Esophagus mucosa (tissue), 1 donor: ENCODE results near the gene SLC2A11. TPM values are rescaled to one million over a fixed set of nuclear protein-coding genes. Genes with fewer than 3 reads are reported as not detected.
A peak's percentile ranks its signal among the peaks of the same experiment; 100 is the strongest.
"Not testable (repeated sequence)": the region's sequence is repeated elsewhere in the genome, so short reads cannot be mapped to it uniquely, and the experiment has no call there.

Experiments
- ATAC-seq: fragments of 200-7000 bp; cut with Tn5 transposase; one replicate; pipeline ENCODE4 v1.9.1; 2020
- total RNA-seq: library from RNA; stranded (reverse); gene quantifications from one replicate; pipeline ENCODE4 v1.2.4, GENCODE V29; 2023
- donor health status: DM: yes; HTN: yes; CAD: no.

Gene SLC2A11
- total RNA-seq, 1 donor from 2014 or later: 1.2 TPM

GRCh38 chr22:23908587-23909205 lies 51.0 kb downstream of the SLC2A11 start:
- no peak for ATAC-seq

- no peak for ATAC-seq
Observed at GRCh38 chr22:23909296-23909898, 51.7 kb downstream of the SLC2A11 start.

DNA sequence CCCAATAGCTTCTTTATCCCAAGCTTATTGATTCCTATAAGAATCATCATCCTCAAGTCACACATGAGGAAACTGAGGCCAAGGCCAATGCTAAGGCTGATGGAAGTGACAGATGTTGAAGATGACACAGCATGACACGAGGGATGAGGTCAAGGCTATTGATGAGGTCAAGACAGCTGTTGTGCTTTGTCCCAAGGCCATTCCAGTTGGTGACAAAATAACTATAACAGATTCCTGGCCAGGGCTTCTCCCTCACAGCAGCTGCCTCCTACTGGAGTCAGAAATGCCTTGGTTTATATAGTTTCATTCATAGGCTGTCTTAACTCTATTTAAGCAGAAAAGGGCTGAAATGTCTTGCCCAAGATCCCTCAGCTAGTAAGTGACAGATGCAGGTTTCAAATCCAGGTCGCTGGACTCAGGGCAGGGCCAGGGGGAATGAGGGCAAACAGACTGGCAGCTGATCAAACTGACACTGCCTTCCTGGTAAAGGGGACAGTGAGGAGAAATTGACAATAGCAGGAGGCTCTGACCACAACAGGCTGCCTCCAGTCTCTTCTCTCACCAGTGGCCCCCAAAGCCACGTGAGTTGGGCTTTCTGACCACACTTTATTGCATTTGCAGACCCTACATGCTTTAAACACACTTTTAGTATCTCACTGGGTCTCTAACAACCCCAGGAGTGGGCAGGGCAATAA lies 53.0 kb downstream of the SLC2A11 start:
- no peak for ATAC-seq

DNA sequence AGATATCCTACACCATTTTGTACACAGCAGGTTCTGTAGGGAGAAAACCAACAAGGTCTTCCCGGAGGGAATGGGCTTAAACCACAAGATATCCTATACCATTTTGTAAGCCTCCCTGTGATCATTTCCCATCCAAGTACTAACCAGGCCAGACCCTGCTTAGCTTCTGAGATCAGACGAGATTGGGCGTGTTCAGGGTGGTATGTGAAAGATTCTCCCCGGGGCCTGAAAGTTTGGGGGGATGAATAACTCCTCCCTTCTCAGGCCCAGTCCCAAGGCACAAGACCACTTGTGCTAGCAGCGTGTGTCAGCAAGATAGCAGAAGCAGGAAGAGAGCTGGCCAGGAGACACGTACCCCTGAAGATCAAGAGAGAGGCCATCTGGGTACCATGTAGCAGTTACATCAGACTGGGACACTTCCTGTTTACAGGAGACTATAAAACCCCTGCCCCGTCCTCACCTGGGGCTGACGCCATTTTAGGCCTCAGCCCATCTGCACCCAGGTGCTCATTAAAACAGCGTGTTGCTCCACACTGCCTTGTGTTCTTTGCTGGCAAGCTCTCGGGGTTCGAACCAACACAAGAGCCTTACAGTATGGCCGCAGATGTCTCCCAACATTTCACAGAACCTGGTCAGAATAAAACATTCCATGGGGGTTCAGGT lies 53.8 kb downstream of the SLC2A11 start:
- no peak for ATAC-seq

- no peak for ATAC-seq
Observed at GRCh38 chr22:23912293-23912903, 54.7 kb downstream of the SLC2A11 start.

- no peak for ATAC-seq
Observed at GRCh38 chr22:23913306-23913660, 55.6 kb downstream of the SLC2A11 start.

- ATAC-seq: peak; percentile 99
Observed at GRCh38 chr22:23913661-23914353, 56.1 kb downstream of the SLC2A11 start.

DNA sequence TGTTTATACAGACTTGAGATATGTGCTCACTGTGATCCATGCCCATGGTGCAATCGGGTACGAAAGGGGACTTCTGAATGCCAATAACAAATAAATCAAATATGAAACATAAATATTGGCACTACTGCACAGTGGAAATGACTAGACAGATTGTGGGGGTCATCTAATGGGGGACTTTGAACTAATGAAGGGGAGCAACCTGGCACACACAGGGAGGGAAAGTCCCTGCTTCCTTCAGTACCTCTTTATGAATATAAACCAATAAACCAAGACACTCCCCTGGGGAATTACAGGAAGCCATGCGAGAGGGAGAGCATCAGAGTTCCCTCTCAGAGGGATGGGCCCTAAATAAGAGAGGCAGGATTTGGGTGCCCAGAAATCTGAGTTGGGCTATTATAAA lies 57.6 kb downstream of the SLC2A11 start:
- no peak for ATAC-seq

DNA sequence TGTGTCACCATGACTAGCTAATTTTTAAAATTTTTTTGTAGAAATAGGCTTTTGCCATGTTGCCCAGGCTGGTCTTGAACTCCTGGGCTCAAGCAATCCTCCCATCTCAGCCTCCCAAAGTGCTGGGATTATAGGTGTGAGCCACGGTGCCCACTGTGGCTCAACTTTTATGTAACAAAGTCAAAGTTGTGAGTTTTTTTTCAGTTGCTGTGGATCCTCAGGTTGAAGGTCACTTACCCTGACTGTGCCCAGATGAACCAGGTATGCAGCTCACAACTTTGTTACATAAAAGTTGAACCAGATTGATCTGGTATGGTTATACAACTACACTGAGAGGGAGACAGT lies 62.6 kb downstream of the SLC2A11 start:
- not testable (repeated sequence) for ATAC-seq

- ATAC-seq: not testable (repeated sequence)
Observed at GRCh38 chr22:23921586-23922201, 64.0 kb downstream of the SLC2A11 start.

GRCh38 chr22:23922921-23923320 lies 65.2 kb downstream of the SLC2A11 start:
- ATAC-seq: no peak

DNA sequence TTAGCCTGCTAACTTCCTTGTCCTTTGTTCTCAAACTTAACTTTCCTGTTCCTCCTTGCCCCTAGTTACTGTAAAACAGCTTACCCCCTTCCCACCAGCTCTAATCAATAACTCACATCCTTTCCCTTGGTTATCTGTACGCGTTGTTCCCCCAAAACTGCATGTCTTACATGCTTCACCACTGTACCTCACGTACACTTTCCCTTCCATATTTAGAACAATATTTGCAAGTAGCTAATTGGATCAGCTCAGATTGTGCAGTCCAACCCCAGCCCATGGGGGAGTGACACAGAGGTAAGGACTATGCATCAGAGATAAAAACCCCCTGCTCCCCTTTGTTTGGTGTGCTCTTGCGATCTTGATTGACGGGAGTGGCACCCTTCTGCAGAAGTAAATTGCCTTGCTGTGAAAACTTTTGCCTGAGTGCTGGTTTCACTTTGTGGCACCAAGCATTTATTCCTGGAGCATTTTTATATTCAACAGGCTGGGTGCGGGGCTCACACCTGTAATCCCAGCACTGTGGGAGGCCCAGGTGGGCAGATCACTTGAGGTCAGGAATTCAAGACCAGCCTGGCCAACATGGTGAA lies 67.4 kb downstream of the SLC2A11 start:
- no peak for ATAC-seq

GRCh38 chr22:23926561-23926960 lies 68.9 kb downstream of the SLC2A11 start:
- ATAC-seq: no peak

Other genes with a start within 250 kb of the SLC2A11 start
- gene DRICH1, start 225.6 kb upstream of the SLC2A11 start, total RNA-seq: 0.32 TPM
- gene RGL4, start 166.9 kb upstream of the SLC2A11 start, total RNA-seq: not detected
- 1.4 TPM for gene ZNF70, start 106.8 kb upstream of the SLC2A11 start, total RNA-seq
- 0.84 TPM for gene VPREB3, start 103.5 kb upstream of the SLC2A11 start, total RNA-seq
- not detected for gene C22orf15, start 94.9 kb upstream of the SLC2A11 start, total RNA-seq
- gene CHCHD10, start 89.9 kb upstream of the SLC2A11 start, total RNA-seq: 124 TPM
- gene MMP11, start 85.0 kb upstream of the SLC2A11 start, total RNA-seq: 1.7 TPM
- gene SMARCB1, start 70.9 kb upstream of the SLC2A11 start, total RNA-seq: 60.3 TPM
- 1.5 TPM for gene DERL3, start 18.9 kb upstream of the SLC2A11 start, total RNA-seq
- gene MIF, start 36.5 kb downstream of the SLC2A11 start, total RNA-seq: 956 TPM
- 6.5 TPM for gene GSTT2B, start 103.3 kb downstream of the SLC2A11 start, total RNA-seq
- 1.7 TPM for gene DDTL, start 109.0 kb downstream of the SLC2A11 start, total RNA-seq
- gene DDT, start 116.6 kb downstream of the SLC2A11 start, total RNA-seq: 165 TPM
- gene GSTT2, start 122.3 kb downstream of the SLC2A11 start, total RNA-seq: 1.1 TPM
- gene GSTT4, start 147.6 kb downstream of the SLC2A11 start, total RNA-seq: not detected
- gene CABIN1, start 153.4 kb downstream of the SLC2A11 start, total RNA-seq: 25.3 TPM